ENCODE data around the gene F2R.

The F2R gene

GRCh38 chr5:76732405-76733048 lies 16.6 kb downstream of the F2R start:
- WGBS (ENCODE audit: extremely low coverage, insufficient coverage, insufficient read length): no CpG with 5 or more reads among the region's 15 CpGs

GRCh38 chr5:76733049-76733417 lies 17.1 kb downstream of the F2R start:
- Histone ChIP-seq H4K12ac (ENCODE audit: low read depth, low read length) (no peak overlapping the region), H3K27ac (ENCODE audit: low read depth, low read length) (no peak overlapping the region), H3K4me2 (ENCODE audit: low read length) (no peak overlapping the region), H3K79me2 (ENCODE audit: control insufficient read depth, insufficient read depth, low read length, poor library complexity) (no peaks in the 10 kb centered on the region), H3K18ac (ENCODE audit: low read length) (no peak overlapping the region), H3K23ac (ENCODE audit: low read length) (no peak overlapping the region), H2AK5ac (ENCODE audit: low read length) (no peak overlapping the region), H3K9ac (ENCODE audit: low read length) (no peak overlapping the region), H2BK120ac (ENCODE audit: insufficient read depth, low read length, poor library complexity) (no peak overlapping the region), H3K79me1 (ENCODE audit: low read length) (no peaks in the 10 kb centered on the region), H3K9me3 (ENCODE audit: insufficient read depth, low read depth, low read length) (no peaks in the 10 kb centered on the region), H3K36me3 (ENCODE audit: control insufficient read depth in 1 of 2, insufficient read depth in 2 of 2, low read length in 2 of 2) (no peaks in the 10 kb centered on the region), H3K4me1 (ENCODE audit: control insufficient read depth in 1 of 2, insufficient read depth in 2 of 2, low read length in 2 of 2) (no peaks in the 10 kb centered on the region), H2AFZ (ENCODE audit: insufficient read depth, low read length, poor library complexity) (no peak overlapping the region), H2BK12ac (ENCODE audit: low read length) (no peak overlapping the region), H3K14ac (ENCODE audit: low read length) (no peak overlapping the region), H3K27me3 (ENCODE audit: insufficient read depth, low read length) (no peaks in the 10 kb centered on the region), H4K8ac (ENCODE audit: low read depth, low read length) (no peak overlapping the region), H3K4me3 (ENCODE audit: low read depth, low read length) (no peak overlapping the region), H2BK5ac (ENCODE audit: low read depth, low read length, poor library complexity) (no peak overlapping the region), H3K4ac (ENCODE audit: low read depth, low read length) (no peak overlapping the region), H4K91ac (ENCODE audit: low read depth, low read length) (no peak overlapping the region)
- no peak for DNase-seq
- no CpG with 5 or more reads among the region's 13 CpGs for WGBS (ENCODE audit: extremely low coverage, insufficient coverage, insufficient read length)

More at GRCh38 chr5:76732405-76733048, 16.6 kb downstream of the F2R start:
- Histone ChIP-seq H3K36me3 (ENCODE audit: control insufficient read depth in 1 of 2, insufficient read depth in 2 of 2, low read length in 2 of 2) (no peaks in the 10 kb centered on the region), H2BK12ac (ENCODE audit: low read length) (no peak overlapping the region), H3K23ac (ENCODE audit: low read length) (no peak overlapping the region), H3K4ac (ENCODE audit: low read depth, low read length) (no peak overlapping the region), H3K27me3 (ENCODE audit: insufficient read depth, low read length) (no peaks in the 10 kb centered on the region), H3K9me3 (ENCODE audit: insufficient read depth, low read depth, low read length) (no peaks in the 10 kb centered on the region), H4K8ac (ENCODE audit: low read depth, low read length) (no peak overlapping the region), H2AK5ac (ENCODE audit: low read length) (no peak overlapping the region), H3K4me2 (ENCODE audit: low read length) (no peak overlapping the region), H4K12ac (ENCODE audit: low read depth, low read length) (no peak overlapping the region), H3K4me3 (ENCODE audit: low read depth, low read length) (no peak overlapping the region), H3K4me1 (ENCODE audit: control insufficient read depth in 1 of 2, insufficient read depth in 2 of 2, low read length in 2 of 2) (no peaks in the 10 kb centered on the region), H3K27ac (ENCODE audit: low read depth, low read length) (no peak overlapping the region), H3K18ac (ENCODE audit: low read length) (no peak overlapping the region), H2AFZ (ENCODE audit: insufficient read depth, low read length, poor library complexity) (no peak overlapping the region), H3K14ac (ENCODE audit: low read length) (no peak overlapping the region), H3K79me2 (ENCODE audit: control insufficient read depth, insufficient read depth, low read length, poor library complexity) (no peaks in the 10 kb centered on the region), H3K9ac (ENCODE audit: low read length) (no peak overlapping the region), H2BK120ac (ENCODE audit: insufficient read depth, low read length, poor library complexity) (no peak overlapping the region), H4K91ac (ENCODE audit: low read depth, low read length) (no peak overlapping the region), H2BK5ac (ENCODE audit: low read depth, low read length, poor library complexity) (no peak overlapping the region), H3K79me1 (ENCODE audit: low read length) (no peaks in the 10 kb centered on the region)
- DNase-seq: no peak

GRCh38 chr5:76735762-76736545 lies 20.0 kb downstream of the F2R start:
- Histone ChIP-seq H3K9me3 (ENCODE audit: insufficient read depth, low read depth, low read length) (no peaks in the 10 kb centered on the region), H3K79me1 (ENCODE audit: low read length) (no peaks in the 10 kb centered on the region), H3K4me1 (ENCODE audit: control insufficient read depth in 1 of 2, insufficient read depth in 2 of 2, low read length in 2 of 2) (no peaks in the 10 kb centered on the region), H2AK5ac (ENCODE audit: low read length) (no peak overlapping the region), H3K9ac (ENCODE audit: low read length) (no peak overlapping the region), H3K27me3 (ENCODE audit: insufficient read depth, low read length) (no peaks in the 10 kb centered on the region), H3K4me2 (ENCODE audit: low read length) (no peak overlapping the region), H2BK5ac (ENCODE audit: low read depth, low read length, poor library complexity) (no peak overlapping the region), H3K18ac (ENCODE audit: low read length) (no peak overlapping the region), H3K4me3 (ENCODE audit: low read depth, low read length) (no peak overlapping the region), H4K12ac (ENCODE audit: low read depth, low read length) (no peak overlapping the region), H3K27ac (ENCODE audit: low read depth, low read length) (no peak overlapping the region), H2BK12ac (ENCODE audit: low read length) (no peak overlapping the region), H3K23ac (ENCODE audit: low read length) (no peak overlapping the region), H3K36me3 (ENCODE audit: control insufficient read depth in 1 of 2, insufficient read depth in 2 of 2, low read length in 2 of 2) (no peaks in the 10 kb centered on the region), H3K79me2 (ENCODE audit: control insufficient read depth, insufficient read depth, low read length, poor library complexity) (no peaks in the 10 kb centered on the region), H2BK120ac (ENCODE audit: insufficient read depth, low read length, poor library complexity) (no peak overlapping the region), H3K14ac (ENCODE audit: low read length) (no peak overlapping the region), H2AFZ (ENCODE audit: insufficient read depth, low read length, poor library complexity) (no peak overlapping the region), H4K8ac (ENCODE audit: low read depth, low read length) (no peak overlapping the region), H4K91ac (ENCODE audit: low read depth, low read length) (no peak overlapping the region), H3K4ac (ENCODE audit: low read depth, low read length) (no peak overlapping the region)
- no CpG with 5 or more reads among the region's 4 CpGs for WGBS (ENCODE audit: extremely low coverage, insufficient coverage, insufficient read length)
- no peak for DNase-seq

GRCh38 chr5:76736679-76737556 lies 21.0 kb downstream of the F2R start:
- Histone ChIP-seq H3K36me3 (ENCODE audit: control insufficient read depth in 1 of 2, insufficient read depth in 2 of 2, low read length in 2 of 2) (no peaks in the 10 kb centered on the region), H3K9ac (ENCODE audit: low read length) (no peak overlapping the region), H3K14ac (ENCODE audit: low read length) (no peak overlapping the region), H3K23ac (ENCODE audit: low read length) (no peak overlapping the region), H3K27ac (ENCODE audit: low read depth, low read length) (no peak overlapping the region), H3K18ac (ENCODE audit: low read length) (no peak overlapping the region), H2BK12ac (ENCODE audit: low read length) (no peak overlapping the region), H3K4me3 (ENCODE audit: low read depth, low read length) (no peak overlapping the region), H2BK5ac (ENCODE audit: low read depth, low read length, poor library complexity) (no peak overlapping the region), H2BK120ac (ENCODE audit: insufficient read depth, low read length, poor library complexity) (no peak overlapping the region), H4K91ac (ENCODE audit: low read depth, low read length) (no peak overlapping the region), H2AK5ac (ENCODE audit: low read length) (no peak overlapping the region), H3K79me2 (ENCODE audit: control insufficient read depth, insufficient read depth, low read length, poor library complexity) (no peaks in the 10 kb centered on the region), H3K4ac (ENCODE audit: low read depth, low read length) (no peak overlapping the region), H3K27me3 (ENCODE audit: insufficient read depth, low read length) (no peaks in the 10 kb centered on the region), H3K4me1 (ENCODE audit: control insufficient read depth in 1 of 2, insufficient read depth in 2 of 2, low read length in 2 of 2) (no peaks in the 10 kb centered on the region), H3K9me3 (ENCODE audit: insufficient read depth, low read depth, low read length) (no peaks in the 10 kb centered on the region), H4K8ac (ENCODE audit: low read depth, low read length) (no peak overlapping the region), H2AFZ (ENCODE audit: insufficient read depth, low read length, poor library complexity) (no peak overlapping the region), H3K79me1 (ENCODE audit: low read length) (no peaks in the 10 kb centered on the region), H4K12ac (ENCODE audit: low read depth, low read length) (no peak overlapping the region), H3K4me2 (ENCODE audit: low read length) (no peak overlapping the region)
- no peak for DNase-seq
- no CpG with 5 or more reads among the region's 6 CpGs for WGBS (ENCODE audit: extremely low coverage, insufficient coverage, insufficient read length)

Measured in trophoblast cell (in vitro differentiated cells and primary cell).